ENCODE data around the gene OR7E24. TPM values are rescaled to one million over a fixed set of nuclear protein-coding genes. Genes with fewer than 3 reads are reported as not detected.
"Not testable (repeated sequence)": the region's sequence is repeated elsewhere in the genome, so short reads cannot be mapped to it uniquely, and the experiment has no call there.

OR7E24 gene
- polyA plus RNA-seq, 1 of the 3 experiments (the other 2 are of a cell fraction) = not detected

- TF ChIP-seq EZH2phosphoT487 (IDR thresholded peaks at IDR 0.05; ENCODE audit: borderline replicate concordance, low read depth) (no peak), CHD2 (IDR thresholded peaks at IDR 0.05; ENCODE audit: low read length, partially characterized antibody) (no peak)
These were observed 506 bp downstream of the OR7E24 start (continued) for GRCh38 chr19:9251236-9251635.

- POLR2A ChIA-PET; H4K20me1 ChIP-seq (ENCODE audit: insufficient read depth); H3K9me3 ChIP-seq; H3K27me3 ChIP-seq (ENCODE audit: insufficient read depth); H3K4me2 ChIP-seq; H3K9ac ChIP-seq; H3K27ac ChIP-seq (ENCODE audit: low read depth in 2 of 2, low read length in 1 of 2); H3K4me1 ChIP-seq (ENCODE audit: control insufficient read depth in 1 of 2, insufficient read depth in 2 of 2, low read depth in 1 of 2, low read length in 1 of 2); H3K79me2 ChIP-seq (ENCODE audit: insufficient read depth); CTCF ChIA-PET; H2AFZ ChIP-seq (ENCODE audit: low read depth); H3K36me3 ChIP-seq (replicated peaks in 1 of 2; ENCODE audit: control insufficient read depth in 1 of 2, insufficient read depth in 2 of 2, low read length in 1 of 2); H3K9me2 ChIP-seq; DNase-seq; H3F3A ChIP-seq (replicated peaks; ENCODE audit: insufficient read depth): not testable (repeated sequence)
- peak overlapping the region in 1 of 2 experiments; percentile 22; a peak in 2 of 4 replicates for H3K4me3 ChIP-seq (ENCODE audit: low read depth in 2 of 2, low read length in 1 of 2)
- WGBS (ENCODE audit: low lambda C conversion rate) = no CpG with 5 or more reads among the region's 38 CpGs
These were observed 32.8 kb downstream of the OR7E24 start for GRCh38 chr19:9283485-9283884.

- CTCF ChIA-PET = no interaction called here
- 69% methylated on average over 2 of the region's 2 CpGs for WGBS (ENCODE audit: low lambda C conversion rate)
- no peaks in the 10 kb centered on the region for H3K4me1 ChIP-seq (ENCODE audit: control insufficient read depth in 1 of 2, insufficient read depth in 2 of 2, low read depth in 1 of 2, low read length in 1 of 2)
- H3K36me3 ChIP-seq (replicated peaks in 1 of 2; ENCODE audit: control insufficient read depth in 1 of 2, insufficient read depth in 2 of 2, low read length in 1 of 2) = peaks cover 0 to 40% of the 10 kb centered on the region in 2 experiments
- H3K27me3 ChIP-seq (ENCODE audit: insufficient read depth) = no peaks in the 10 kb centered on the region
- no peak overlapping the region for H3K4me3 ChIP-seq (ENCODE audit: low read depth in 2 of 2, low read length in 1 of 2)
- H2AFZ ChIP-seq (ENCODE audit: low read depth) = no peak overlapping the region
- H3K9ac ChIP-seq = no peak overlapping the region
- H3K27ac ChIP-seq (ENCODE audit: low read depth in 2 of 2, low read length in 1 of 2) = no peak overlapping the region
- no peaks in the 10 kb centered on the region for H4K20me1 ChIP-seq (ENCODE audit: insufficient read depth)
- POLR2A ChIA-PET = no interaction called here
- no peaks in the 10 kb centered on the region for H3K9me2 ChIP-seq
- no peak overlapping the region for H3K4me2 ChIP-seq
- no peak for DNase-seq
- H3F3A ChIP-seq (replicated peaks; ENCODE audit: insufficient read depth) = no peaks in the 10 kb centered on the region
- peaks cover 4% of the 10 kb centered on the region; the same call in 1 of the 2 replicates for H3K79me2 ChIP-seq (ENCODE audit: insufficient read depth)
- no peak for TF ChIP-seq FOXJ3 (CRISPR knock-in tag; IDR thresholded peaks at IDR 0.05)
- TF ChIP-seq CHD2 (IDR thresholded peaks at IDR 0.05; ENCODE audit: low read length, partially characterized antibody) = no peak
- no peak for TF ChIP-seq CTCF (IDR thresholded peaks at IDR 0.05)
- peaks cover 13% of the 10 kb centered on the region for H3K9me3 ChIP-seq
These were observed 38.6 kb downstream of the OR7E24 start for GRCh38 chr19:9289231-9289884.

GRCh38 chr19:9295411-9295849, 44.7 kb downstream of the OR7E24 start:
- peaks cover 39% of the 10 kb centered on the region for H3K9me3 ChIP-seq
- no peak overlapping the region for H3K9ac ChIP-seq
- TF ChIP-seq TEAD4 (IDR thresholded peaks at IDR 0.05; ENCODE audit: borderline replicate concordance, insufficient read depth) (no peak), EZH2phosphoT487 (IDR thresholded peaks at IDR 0.05; ENCODE audit: borderline replicate concordance, low read depth) (no peak), PBX3 (IDR thresholded peaks at IDR 0.05) (no peak), USF1 (IDR thresholded peaks at IDR 0.05; ENCODE audit: borderline replicate concordance, low read depth) (no peak), REST (IDR thresholded peaks at IDR 0.05; ENCODE audit: low read depth, low read length) (no peak), SMC3 (IDR thresholded peaks at IDR 0.05; ENCODE audit: low read depth, low read length) (no peak), EP300 (IDR thresholded peaks at IDR 0.05; ENCODE audit: borderline replicate concordance in 1 of 2, low read depth in 1 of 2, low read length in 1 of 2) (no peak)

More at GRCh38 chr19:9295411-9295849, 44.7 kb downstream of the OR7E24 start:
- H3K79me2 ChIP-seq (ENCODE audit: insufficient read depth) = peaks cover 7% of the 10 kb centered on the region; the same call in 1 of the 2 replicates
- H3F3A ChIP-seq (replicated peaks; ENCODE audit: insufficient read depth) = no peaks in the 10 kb centered on the region
- DNase-seq = no peak
- ChIA-PET POLR2A (no interaction called here), CTCF (no interaction called here)
- no peaks in the 10 kb centered on the region for H3K27me3 ChIP-seq (ENCODE audit: insufficient read depth)
- H3K4me1 ChIP-seq (ENCODE audit: control insufficient read depth in 1 of 2, insufficient read depth in 2 of 2, low read depth in 1 of 2, low read length in 1 of 2) = no peaks in the 10 kb centered on the region
- 91% methylated on average over 4 of the region's 4 CpGs for WGBS (ENCODE audit: low lambda C conversion rate)
- no peaks in the 10 kb centered on the region for H3K9me2 ChIP-seq
- H2AFZ ChIP-seq (ENCODE audit: low read depth) = no peak overlapping the region
- H3K36me3 ChIP-seq (replicated peaks in 1 of 2; ENCODE audit: control insufficient read depth in 1 of 2, insufficient read depth in 2 of 2, low read length in 1 of 2) = peaks cover 30 to 83% of the 10 kb centered on the region in 2 experiments
- no peak overlapping the region; a peak in 1 of 4 replicates for H3K4me3 ChIP-seq (ENCODE audit: low read depth in 2 of 2, low read length in 1 of 2)
- H3K27ac ChIP-seq (ENCODE audit: low read depth in 2 of 2, low read length in 1 of 2) = no peak overlapping the region
- no peak overlapping the region for H3K4me2 ChIP-seq
- no peaks in the 10 kb centered on the region for H4K20me1 ChIP-seq (ENCODE audit: insufficient read depth)
